A673 (cell line): ENCODE data around the gene NPTX1. TPM values are rescaled to one million over a fixed set of nuclear protein-coding genes. Genes with fewer than 3 reads are reported as not detected.

Source experiments
- BruUV-seq: library from RNA; stranded (reverse); fragments of 400-500 nt; replicated peaks from 2 replicates; lab custom pipeline; 2021; lab: Mats Ljungman, UMichigan
- CTCF ChIA-PET: fragments of 300-600 bp; sonication (Branson Sonifier 250); formaldehyde crosslinking; loops from one replicate; lab custom pipeline; 2022; ENCODE audit warnings: antibody characterized with exemption; lab: Charles Lee
- POLR2A ChIA-PET: fragments of 300-600 bp; sonication (Branson Sonifier 250); formaldehyde crosslinking; loops from one replicate; lab custom pipeline; 2022; ENCODE audit warnings: antibody characterized with exemption; ENCODE audit not compliant: low non-redundant PET; lab: Charles Lee
- DNase-seq: peaks from one replicate; pipeline ENCODE4 v3.0.0-alpha.2; 2015; ENCODE audit warnings: low spot score
- H3K27ac ChIP-seq: fragments of 200-600 bp; sonication (generic); 2 replicates; pipeline ENCODE4 v1.5.1; 2016; ENCODE audit warnings: mixed run types, low read depth, mild to moderate bottlenecking, mixed read lengths, antibody characterized with exemption, low read length; ENCODE audit not compliant: poor library complexity, severe bottlenecking
- H3K27me3 ChIP-seq: fragments of 200-600 bp; sonication (generic); replicated peaks from 2 replicates; pipeline ENCODE4 v1.6.1; 2017; ENCODE audit warnings: mixed run types, low read depth, mild to moderate bottlenecking, mixed read lengths, antibody characterized with exemption, low read length; ENCODE audit not compliant: insufficient read depth, poor library complexity
- H3K36me3 ChIP-seq: fragments of 200-600 bp; sonication (generic); 2 replicates; pipeline ENCODE4 v1.6.1; 2016; ENCODE audit warnings: mixed run types, mild to moderate bottlenecking, mixed read lengths, antibody characterized with exemption, low read length; ENCODE audit not compliant: insufficient read depth, poor library complexity, severe bottlenecking
- H3K4me1 ChIP-seq: fragments of 200-600 bp; sonication (generic); 2 replicates; pipeline ENCODE4 v1.6.1; 2017; ENCODE audit warnings: mixed run types, mild to moderate bottlenecking, mixed read lengths, antibody characterized with exemption, low read length; ENCODE audit not compliant: insufficient read depth, poor library complexity, severe bottlenecking
- H3K4me3 ChIP-seq: fragments of 200-600 bp; sonication (generic); 2 replicates; pipeline ENCODE4 v1.5.1; 2016; ENCODE audit warnings: low read depth, mixed run types, mild to moderate bottlenecking, mixed read lengths, low read length; ENCODE audit not compliant: poor library complexity, severe bottlenecking
- H3K9me3 ChIP-seq: fragments of 200-600 bp; sonication (generic); 2 replicates; pipeline ENCODE4 v1.6.1; 2016; ENCODE audit warnings: mixed run types, low read depth, mild to moderate bottlenecking, mixed read lengths, antibody characterized with exemption, low read length; ENCODE audit not compliant: poor library complexity, severe bottlenecking
- CTCF ChIP-seq: fragments of 300-800, 200-600 bp; sonication (generic); conservative IDR thresholded peaks from 2 replicates; pipeline ENCODE4 v1.5.1; 2017; ENCODE audit warnings: low read depth, mild to moderate bottlenecking, antibody characterized with exemption, low read length, moderate library complexity, mixed read lengths
- EZH2 ChIP-seq: fragments of 200-600 bp; sonication (generic); IDR thresholded peaks from 2 replicates; pipeline ENCODE4 v1.6.1; 2017; ENCODE audit warnings: borderline replicate concordance, low read depth, mild to moderate bottlenecking, mixed read lengths, antibody characterized with exemption, low read length; ENCODE audit not compliant: poor library complexity, severe bottlenecking
- intact Hi-C: fragments of 100-400 bp; cut with micrococcal nuclease; formaldehyde crosslinking; loops from one replicate; pipeline ENCODE4 v1.10.0; 2022; ENCODE audit not compliant: unreplicated experiment
- total RNA-seq: library from RNA; stranded (reverse); gene quantifications from 2 replicates; pipeline ENCODE4 v1.2.3, GENCODE V29; 2021

The NPTX1 gene
- total RNA-seq, 1 experiment from 2014 or later = 0.43 TPM

- Histone ChIP-seq H3K36me3 (no peaks in the 10 kb centered on the region), H3K9me3 (no peaks in the 10 kb centered on the region), H3K4me3 (peak overlapping the region; percentile 87), H3K4me1 (peaks cover 3% of the 10 kb centered on the region), H3K27me3 (no peaks in the 10 kb centered on the region), H3K27ac (peak overlapping the region; percentile 95)
- BruUV-seq = TSS peak; percentile 93
- no peak for DNase-seq
- TF ChIP-seq CTCF (no peak), EZH2 (no peak)
- ChIA-PET CTCF (no interaction called here), POLR2A (interaction anchor here (0.7 kb wide), 1 partner anchor 1055 kb away, joined by 13 read pairs; no protein-coding TSS in a partner anchor)
- intact Hi-C loops = no loop called here
Measured at GRCh38 chr17:80455336-80455710, 21.1 kb downstream of the NPTX1 start.

GRCh38 chr17:80454557-80455335, 21.7 kb downstream of the NPTX1 start:
- POLR2A ChIA-PET = interaction anchor here (0.6 kb wide), 1 partner anchor 14 kb away, joined by 6 read pairs; no protein-coding TSS in a partner anchor
- DNase-seq = peak; percentile 97
- Histone ChIP-seq H3K9me3 (no peaks in the 10 kb centered on the region), H3K27me3 (no peaks in the 10 kb centered on the region), H3K4me1 (peaks cover 3% of the 10 kb centered on the region), H3K4me3 (peak overlapping the region; percentile 87), H3K36me3 (no peaks in the 10 kb centered on the region), H3K27ac (peak overlapping the region; percentile 95)
- intact Hi-C loops = no loop called here
- TF ChIP-seq EZH2 = no peak
- TF ChIP-seq CTCF = no peak
- CTCF ChIA-PET = interaction anchor here (0.6 kb wide), 2 partner anchors 15 to 21 kb away, joined by 4 read pairs; no protein-coding TSS in a partner anchor
- no TSS peak for BruUV-seq

GRCh38 chr17:80453998-80454556, 22.3 kb downstream of the NPTX1 start:
- H3K4me3 ChIP-seq = peak overlapping the region; percentile 87
- peak overlapping the region; percentile 95 for H3K27ac ChIP-seq
- TF ChIP-seq EZH2 = no peak
- TF ChIP-seq CTCF = no peak
- no peak for DNase-seq
- no peaks in the 10 kb centered on the region for H3K36me3 ChIP-seq
- ChIA-PET POLR2A (interaction anchor here (0.6 kb wide), 1 partner anchor 15 kb away, joined by 6 read pairs; no protein-coding TSS in a partner anchor), CTCF (interaction anchor here (0.6 kb wide), 2 partner anchors 15 to 22 kb away, joined by 4 read pairs; no protein-coding TSS in a partner anchor)
- peaks cover 3% of the 10 kb centered on the region for H3K4me1 ChIP-seq
- intact Hi-C loops = no loop called here
- no peaks in the 10 kb centered on the region for H3K27me3 ChIP-seq
- BruUV-seq = TSS peak; percentile 87
- H3K9me3 ChIP-seq = no peaks in the 10 kb centered on the region
